GM21723 (cell line): ENCODE measurements around the gene CACNG5.

Experiments used
- ATAC-seq: cut with Tn5 transposase; IDR thresholded peaks from one replicate; pipeline ENCODE4 v1.9.1; 2021; ENCODE audit warnings: mild to moderate bottlenecking, moderate library complexity; ENCODE audit not compliant: unreplicated experiment

CACNG5 gene

GRCh38 chr17:66834919-66835454, at the start of gene CACNG5:
Gene CACNG5, plus strand, starts transcription at chr17:66835117. Its CDS starts 42,216 bp downstream, at chr17:66877333.
- ATAC-seq = no peak

- no peak for ATAC-seq
These were observed 48.8 kb upstream of the CACNG5 start for GRCh38 chr17:66786107-66786506.

- ATAC-seq = no peak
These were observed 47.0 kb upstream of the CACNG5 start for GRCh38 chr17:66787914-66788313.

GRCh38 chr17:66789093-66789492, 45.8 kb upstream of the CACNG5 start:
- ATAC-seq = no peak

GRCh38 chr17:66789961-66790437, 44.9 kb upstream of the CACNG5 start:
- no peak for ATAC-seq

GRCh38 chr17:66790501-66791061, 44.3 kb upstream of the CACNG5 start:
- no peak for ATAC-seq

- no peak for ATAC-seq
These were observed 43.6 kb upstream of the CACNG5 start for GRCh38 chr17:66791347-66791746.

GRCh38 chr17:66793814-66794213, 41.1 kb upstream of the CACNG5 start:
- ATAC-seq = no peak

- no peak for ATAC-seq
These were observed 39.4 kb upstream of the CACNG5 start for GRCh38 chr17:66795486-66795885.

- ATAC-seq = no peak
These were observed 34.9 kb upstream of the CACNG5 start for GRCh38 chr17:66799849-66800537.

- no peak for ATAC-seq
These were observed 31.4 kb upstream of the CACNG5 start for GRCh38 chr17:66803474-66803951.

- no peak for ATAC-seq
These were observed 29.4 kb upstream of the CACNG5 start for GRCh38 chr17:66805567-66805966.

GRCh38 chr17:66807182-66807581, 27.7 kb upstream of the CACNG5 start:
- no peak for ATAC-seq

GRCh38 chr17:66809408-66809807, 25.5 kb upstream of the CACNG5 start:
- no peak for ATAC-seq

- no peak for ATAC-seq
These were observed 23.8 kb upstream of the CACNG5 start for GRCh38 chr17:66810951-66811682.

- no peak for ATAC-seq
These were observed 23.2 kb upstream of the CACNG5 start for GRCh38 chr17:66811683-66812054.

- no peak for ATAC-seq
These were observed 22.3 kb upstream of the CACNG5 start for GRCh38 chr17:66812571-66812970.

- no peak for ATAC-seq
These were observed 21.6 kb upstream of the CACNG5 start for GRCh38 chr17:66813296-66813695.

GRCh38 chr17:66814026-66814425, 20.9 kb upstream of the CACNG5 start:
- ATAC-seq = no peak

GRCh38 chr17:66814570-66814969, 20.3 kb upstream of the CACNG5 start:
- no peak for ATAC-seq

- ATAC-seq = no peak
These were observed 17.2 kb upstream of the CACNG5 start for GRCh38 chr17:66817750-66818149.

- no peak for ATAC-seq
These were observed 15.5 kb upstream of the CACNG5 start for GRCh38 chr17:66819466-66819865.
